A549 (cell line): Measurements from ENCODE around the gene PPP2R3B.

Experiments used
- BHLHE40 ChIP-seq: IDR thresholded peaks from 2 replicates; pipeline ENCODE4 v1.6.1; 2012; ENCODE audit warnings: low read depth, low read length, inconsistent platforms
- CHD2 ChIP-seq: fragments of 150-350 bp; IDR thresholded peaks from 2 replicates; pipeline ENCODE4 v1.6.1; 2014; ENCODE audit warnings: low read length; ENCODE audit not compliant: partially characterized antibody
- CTCF ChIP-seq: fragments of >200 bp; sonication (Bioruptor Twin); formaldehyde crosslinking; IDR thresholded peaks from 3 replicates; pipeline ENCODE4 v1.5.1; 2016
- FOSL2 ChIP-seq, 2 experiments: fragments of 450-650 bp in 1 of 2; fragments of >200 bp in 1 of 2; sonication (Bioruptor Twin) in 1 of 2; formaldehyde crosslinking; IDR thresholded peaks; 2 replicates each; pipeline versions ENCODE4 v1.5.0 to v1.6.1; 2016 to 2020; ENCODE audit warnings: mild to moderate bottlenecking in 1 of 2, moderate library complexity in 1 of 2
- FOXS1 ChIP-seq: fragments of 250-450 bp; sonication (Bioruptor Pico); IDR thresholded peaks from 2 replicates; pipeline ENCODE4 v1.5.0; 2020; ENCODE audit warnings: mild to moderate bottlenecking, moderate library complexity
- JUN ChIP-seq, 2 experiments: fragments of >200 bp; sonication (Bioruptor Twin); formaldehyde crosslinking; IDR thresholded peaks; 2 replicates in 1 of 2; 3 replicates in 1 of 2; pipeline ENCODE4 v1.6.1; 2016 to 2017
- KDM1A ChIP-seq: fragments of 200-600 bp; sonication (generic); IDR thresholded peaks from 2 replicates; pipeline ENCODE4 v1.6.1; 2016; ENCODE audit warnings: low read depth, mild to moderate bottlenecking
- MAX ChIP-seq: IDR thresholded peaks from 2 replicates; pipeline ENCODE4 v1.6.1; 2012
- POLR2A ChIP-seq: IDR thresholded peaks from 2 replicates; pipeline ENCODE4 v1.6.1; 2012; ENCODE audit warnings: mild to moderate bottlenecking, low read length
- RCOR1 ChIP-seq: fragments of 150-350 bp; IDR thresholded peaks from 2 replicates; pipeline ENCODE4 v1.6.1; 2014; ENCODE audit warnings: antibody characterized with exemption, low read length, low read depth
- SMC3 ChIP-seq: fragments of >200 bp; sonication (Bioruptor Twin); formaldehyde crosslinking; IDR thresholded peaks from 3 replicates; pipeline ENCODE4 v1.6.1; 2018; ENCODE audit warnings: inconsistent platforms
- ZFP36 ChIP-seq: fragments of 450-650 bp; IDR thresholded peaks from 2 replicates; pipeline ENCODE4 v1.6.1; 2014; ENCODE audit warnings: borderline replicate concordance; ENCODE audit not compliant: partially characterized antibody

- no peak for TF ChIP-seq POLR2A
- no peak for TF ChIP-seq FOXS1 (CRISPR knock-in tag)
- no peak for TF ChIP-seq CTCF
- no peak for TF ChIP-seq MAX
- no peak for TF ChIP-seq ZFP36
- no peak for TF ChIP-seq FOSL2 (IDR thresholded peaks at IDR 0.05)
- no peak for TF ChIP-seq FOSL2 (CRISPR knock-in tag; IDR thresholded peaks at IDR 0.05)
- TF ChIP-seq KDM1A, result no peak
- TF ChIP-seq SMC3, result no peak
- no peak for TF ChIP-seq JUN (IDR thresholded peaks at IDR 0.05)
- no peak for TF ChIP-seq RCOR1
- no peak for TF ChIP-seq BHLHE40
- TF ChIP-seq CHD2, result no peak
Observed at GRCh38 chrX:404656-405055, 17.9 kb upstream of the PPP2R3B start.
